IPS-18c (cell line): ENCODE data around the gene OSER1.
"Not testable (repeated sequence)": the region's sequence is repeated elsewhere in the genome, so short reads cannot be mapped to it uniquely, and the experiment has no call there.

Experiments used
- H3K4me3 ChIP-seq: 2 replicates; pipeline ENCODE4 v1.7.0; 2013; ENCODE audit warnings: low read depth, mild to moderate bottlenecking, low read length, moderate library complexity; ENCODE audit not compliant: insufficient read depth
- H3K9me3 ChIP-seq: one replicate; pipeline ENCODE4 v1.6.1; 2013; ENCODE audit warnings: mild to moderate bottlenecking, low read length, moderate library complexity; ENCODE audit not compliant: control insufficient read depth, insufficient read depth

Gene OSER1

DNA sequence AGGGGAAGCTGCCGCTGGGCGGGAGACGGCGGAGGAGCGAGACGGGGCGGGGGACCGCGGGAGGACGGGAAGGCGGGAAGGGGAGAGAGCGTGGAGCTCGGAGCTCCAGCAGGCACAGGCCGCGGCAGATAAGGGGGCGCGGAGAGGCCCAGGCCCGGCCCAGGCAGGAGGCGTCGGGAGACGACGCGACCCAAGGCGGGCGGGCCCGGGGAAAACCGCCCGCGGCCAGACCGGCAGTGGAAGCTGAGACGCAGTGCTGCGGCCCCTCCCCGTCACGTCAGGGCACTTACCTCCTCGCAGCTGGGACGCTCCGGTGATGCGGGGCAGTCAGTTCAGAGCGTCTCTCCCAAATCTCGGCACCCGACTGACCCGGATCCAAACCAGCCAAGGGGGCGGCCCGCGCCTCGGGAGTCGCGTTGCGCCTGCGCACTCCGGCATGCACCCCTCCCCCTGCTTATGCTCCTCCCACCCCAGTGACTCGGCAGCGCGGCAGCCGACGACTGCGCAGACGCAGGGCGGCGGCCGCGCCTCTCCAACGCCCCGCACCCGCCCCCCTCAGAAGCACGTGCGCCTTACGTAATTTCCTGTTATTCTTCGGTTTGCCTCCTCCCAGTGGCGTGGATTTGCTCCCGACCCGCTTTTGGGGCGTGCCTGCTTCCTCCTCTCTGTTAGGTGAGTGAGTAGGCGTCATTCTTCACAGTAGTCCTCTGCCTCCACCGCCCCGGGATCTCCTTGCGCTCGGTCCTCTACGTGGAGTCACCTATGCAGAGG, at the start of gene OSER1:
Gene OSER1, minus strand, starts transcription at position 366 of the 771 bp plus-strand sequence. CDS start 3,814 bp downstream, outside the sequence.
- Histone ChIP-seq H3K9me3 (no peaks in the 10 kb centered on the region), H3K4me3 (peak within 1 kb of the TSS; percentile 94)

GRCh38 chr20:44258226-44258890, 47.8 kb upstream of the OSER1 start:
- H3K9me3 ChIP-seq: peaks cover 2% of the 10 kb centered on the region

DNA sequence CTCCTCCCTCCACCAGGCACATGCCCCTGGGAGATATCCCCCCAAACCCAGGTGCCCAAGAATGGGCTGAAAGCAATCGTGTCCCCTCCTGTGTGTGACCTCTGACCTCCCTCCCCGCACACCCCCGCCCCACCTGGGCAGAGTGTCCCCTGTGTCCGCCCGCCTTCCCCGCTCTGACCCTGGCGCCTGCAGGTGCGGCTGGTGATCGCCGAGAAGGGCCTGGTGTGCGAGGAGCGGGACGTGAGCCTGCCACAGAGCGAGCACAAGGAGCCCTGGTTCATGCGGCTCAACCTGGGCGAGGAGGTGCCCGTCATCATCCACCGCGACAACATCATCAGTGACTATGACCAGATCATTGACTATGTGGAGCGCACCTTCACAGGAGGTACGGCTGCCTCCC, 46.4 kb upstream of the OSER1 start:
- Histone ChIP-seq H3K4me3 (no peak overlapping the region), H3K9me3 (peaks cover 2% of the 10 kb centered on the region)

More at GRCh38 chr20:44258226-44258890, 47.8 kb upstream of the OSER1 start:
- H3K4me3 ChIP-seq: no peak overlapping the region

- Histone ChIP-seq H3K4me3 (no peak overlapping the region), H3K9me3 (peaks cover 2% of the 10 kb centered on the region)
Measured at GRCh38 chr20:44255942-44256341, 45.4 kb upstream of the OSER1 start.

DNA sequence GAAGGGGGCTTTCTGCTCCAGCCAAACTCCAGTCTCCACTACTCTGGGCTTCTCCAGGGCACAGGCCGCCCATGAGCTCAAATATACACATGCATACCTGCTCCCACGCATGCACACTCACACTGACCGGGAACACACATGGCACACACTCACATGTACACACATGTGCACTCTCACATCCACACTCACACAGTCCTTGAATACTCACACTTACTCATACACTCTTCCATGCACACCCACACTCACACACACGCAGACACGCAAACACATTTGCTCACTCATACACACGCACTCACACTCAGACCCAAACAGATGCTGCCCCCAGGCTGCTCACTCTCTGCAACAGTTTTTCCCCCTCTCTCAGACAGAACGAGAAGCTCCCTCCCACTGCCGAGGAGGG, 43.5 kb upstream of the OSER1 start:
- H3K4me3 ChIP-seq: no peak overlapping the region
- peaks cover 2% of the 10 kb centered on the region for H3K9me3 ChIP-seq

DNA sequence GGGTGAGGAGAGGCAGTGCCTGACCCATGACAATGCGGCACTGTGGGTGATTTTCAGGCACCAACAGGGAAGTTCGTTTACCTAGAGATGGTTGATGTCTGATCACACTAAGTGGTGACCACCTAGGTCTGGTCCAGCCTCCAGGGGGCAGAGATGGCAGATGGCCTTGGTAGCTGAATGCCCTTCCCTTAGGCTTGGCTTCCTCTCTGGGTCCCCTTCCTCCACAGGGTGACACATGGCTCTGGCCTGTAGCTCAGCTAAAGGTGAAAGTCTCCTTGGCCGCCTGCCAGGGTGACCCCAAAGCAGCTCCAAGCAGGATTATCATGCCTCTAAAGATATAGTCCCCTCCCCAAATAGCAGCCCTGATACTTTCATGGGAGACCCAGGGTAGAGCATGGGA, 43.0 kb upstream of the OSER1 start:
- Histone ChIP-seq H3K4me3 (no peak overlapping the region), H3K9me3 (no peaks in the 10 kb centered on the region)

DNA sequence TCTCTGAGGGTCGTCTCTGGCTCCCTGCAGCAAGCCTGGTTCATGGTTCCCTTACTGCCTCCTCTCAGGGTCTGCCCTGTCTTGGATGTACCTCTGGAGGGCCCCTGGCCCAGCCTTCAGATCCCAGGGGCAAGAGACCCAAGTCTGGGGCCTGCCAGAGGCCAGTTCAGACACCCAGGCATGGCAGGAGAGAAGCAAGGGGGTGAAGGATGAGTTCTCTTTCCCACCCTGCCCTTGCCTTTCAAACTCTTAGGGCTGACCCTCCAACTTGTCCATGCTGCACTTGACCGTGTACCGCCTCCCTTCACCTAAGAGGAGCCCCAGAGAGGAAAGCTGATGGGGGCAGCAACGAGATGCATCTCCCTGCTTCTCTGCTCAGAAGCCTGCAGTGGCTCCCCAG, 40.7 kb upstream of the OSER1 start:
- no peak overlapping the region for H3K4me3 ChIP-seq
- H3K9me3 ChIP-seq: no peaks in the 10 kb centered on the region

DNA sequence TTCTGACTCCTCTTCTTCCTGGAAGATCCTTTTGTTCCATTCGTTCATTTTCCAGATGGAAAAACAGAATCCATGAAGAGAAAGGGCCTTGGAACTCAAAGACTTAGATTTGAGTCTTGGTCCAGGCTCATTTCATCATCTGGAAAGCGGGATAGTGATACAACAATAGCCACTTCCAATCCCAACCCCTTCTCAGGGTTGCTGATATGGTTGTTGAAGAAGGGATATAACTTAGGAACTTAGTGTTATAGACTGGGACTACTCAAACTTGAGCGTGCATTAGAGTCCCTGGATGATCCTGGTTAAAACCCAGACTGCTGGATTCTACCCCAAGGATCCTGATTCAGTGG, 37.8 kb upstream of the OSER1 start:
- Histone ChIP-seq H3K9me3 (no peaks in the 10 kb centered on the region), H3K4me3 (no peak overlapping the region)

GRCh38 chr20:44247586-44248409, 37.2 kb upstream of the OSER1 start:
- Histone ChIP-seq H3K9me3 (no peaks in the 10 kb centered on the region), H3K4me3 (peak overlapping the region; percentile 79)

GRCh38 chr20:44247131-44247571, 36.6 kb upstream of the OSER1 start, which contains the start of gene GDAP1L1:
Gene GDAP1L1 (plus strand): TSS chr20:44247308. CDS start chr20:44247335, 27 bp downstream.
- Histone ChIP-seq H3K9me3 (no peaks in the 10 kb centered on the region), H3K4me3 (peak within 1 kb of the TSS; percentile 79)

DNA sequence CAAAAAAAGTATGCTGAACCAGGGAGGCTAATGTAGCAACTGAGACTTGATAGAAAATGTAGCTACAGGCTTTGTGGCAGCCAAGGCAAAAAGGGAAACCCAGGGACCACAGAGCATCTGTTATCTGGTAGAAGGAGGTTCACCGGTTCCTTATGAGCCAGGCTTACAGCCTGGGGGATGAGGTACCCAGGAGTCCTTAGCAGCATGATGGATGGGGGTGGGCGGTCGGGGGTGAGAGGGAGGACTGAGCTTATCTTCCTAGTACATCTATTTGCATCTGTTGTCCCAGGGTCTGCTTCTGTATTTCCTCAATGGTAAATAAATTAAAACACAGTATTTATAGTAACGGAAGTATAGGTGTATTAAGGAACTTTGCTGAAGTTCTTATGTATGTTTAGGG, 35.4 kb upstream of the OSER1 start:
- H3K4me3 ChIP-seq: no peak overlapping the region
- H3K9me3 ChIP-seq: no peaks in the 10 kb centered on the region

- H3K9me3 ChIP-seq: peaks cover 2% of the 10 kb centered on the region
- H3K4me3 ChIP-seq: no peak overlapping the region
Measured at GRCh38 chr20:44241796-44242195, 31.2 kb upstream of the OSER1 start.

DNA sequence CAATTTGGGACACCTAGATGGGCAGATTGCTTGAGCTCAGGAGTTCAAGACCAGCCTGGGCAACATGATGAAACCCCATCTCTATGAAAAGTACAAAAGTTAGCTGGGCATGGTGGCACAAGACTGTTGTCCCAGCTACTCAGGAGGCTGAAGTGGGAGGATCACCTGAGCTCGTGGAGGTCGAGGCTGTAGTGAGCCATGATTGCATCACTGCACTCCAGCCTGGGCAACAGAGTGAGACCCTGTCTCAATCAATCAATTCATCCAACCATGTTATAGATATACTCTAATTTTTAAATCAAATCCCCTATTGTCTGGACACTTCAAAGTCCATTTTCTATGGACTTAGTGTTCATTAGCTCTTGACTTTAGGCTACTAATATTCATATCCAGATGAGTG, 26.3 kb upstream of the OSER1 start:
- H3K9me3 ChIP-seq, H3K4me3 ChIP-seq: not testable (repeated sequence)

DNA sequence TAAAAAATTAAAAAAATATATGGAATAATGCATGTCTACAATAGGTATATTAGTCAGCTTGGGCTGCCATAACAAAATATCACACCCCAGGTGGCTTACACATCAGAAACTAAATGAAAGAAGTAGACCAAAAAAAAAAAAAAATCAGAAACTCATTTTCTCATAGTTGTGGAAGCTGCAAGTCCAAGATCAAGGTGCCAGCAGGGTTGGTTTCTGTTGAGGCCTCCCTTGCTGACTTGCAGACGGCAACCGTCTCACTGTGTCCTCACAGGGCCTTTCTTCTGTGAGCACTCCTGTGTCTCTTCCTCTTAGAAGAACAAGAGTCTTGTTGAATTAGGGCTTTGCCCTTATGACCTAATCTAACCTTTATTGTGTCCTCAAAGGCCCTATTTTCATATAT, 25.1 kb upstream of the OSER1 start:
- peaks cover 2% of the 10 kb centered on the region for H3K9me3 ChIP-seq
- no peak overlapping the region for H3K4me3 ChIP-seq

GRCh38 chr20:44234566-44235317, 24.2 kb upstream of the OSER1 start:
- H3K4me3 ChIP-seq: no peak overlapping the region
- peaks cover 2% of the 10 kb centered on the region for H3K9me3 ChIP-seq

- H3K9me3 ChIP-seq: peaks cover 2% of the 10 kb centered on the region
- no peak overlapping the region for H3K4me3 ChIP-seq
Measured at GRCh38 chr20:44233436-44234016, 23.0 kb upstream of the OSER1 start.

- H3K4me3 ChIP-seq, H3K9me3 ChIP-seq: not testable (repeated sequence)
Measured at GRCh38 chr20:44232469-44232856, 21.9 kb upstream of the OSER1 start.
